SK-N-SH treated with all-trans-retinoic acid at 6 μM for 48 hours (cell line): Measurements from ENCODE around the gene PTPN7.

Source experiments
- ATAC-seq: fragments of 200-7000 bp; cut with Tn5 transposase; 3 replicates; pipeline ENCODE4 v1.9.1; 2020; ENCODE audit warnings: mild to moderate bottlenecking, moderate library complexity
- ARNTL ChIP-seq: fragments of 450-650 bp; formaldehyde crosslinking; IDR thresholded peaks from 2 replicates; pipeline ENCODE4 v1.5.0; 2020; ENCODE audit warnings: low read depth, mild to moderate bottlenecking, moderate library complexity, borderline replicate concordance
- BACH2 ChIP-seq: fragments of 250-450 bp; sonication (Bioruptor Pico); IDR thresholded peaks from 2 replicates; pipeline ENCODE4 v1.9.0; 2021; ENCODE audit warnings: mild to moderate bottlenecking, borderline replicate concordance
- CREB5 ChIP-seq: fragments of 250-450 bp; sonication (Bioruptor Pico); IDR thresholded peaks from 2 replicates; pipeline ENCODE4 v1.5.1; 2020; ENCODE audit warnings: low read depth, mild to moderate bottlenecking, moderate library complexity
- CSDC2 ChIP-seq: fragments of 250-450 bp; sonication (Bioruptor Pico); IDR thresholded peaks from 2 replicates; pipeline ENCODE4 v1.5.0; 2020; ENCODE audit warnings: mild to moderate bottlenecking, moderate library complexity
- ESRRG ChIP-seq: fragments of 250-450 bp; sonication (Bioruptor Pico); IDR thresholded peaks from 2 replicates; pipeline ENCODE4 v1.6.1; 2021; ENCODE audit warnings: mild to moderate bottlenecking
- GLIS3 ChIP-seq: fragments of 250-450 bp; sonication (Bioruptor Pico); IDR thresholded peaks from 2 replicates; pipeline ENCODE4 v1.5.0; 2020; ENCODE audit warnings: mild to moderate bottlenecking, moderate library complexity
- ISL1 ChIP-seq: fragments of 250-450 bp; sonication (Bioruptor Pico); IDR thresholded peaks from 2 replicates; pipeline ENCODE4 v2.1.2; 2022; ENCODE audit warnings: mild to moderate bottlenecking, moderate library complexity
- OSR1 ChIP-seq: fragments of 250-450 bp; sonication (Bioruptor Pico); IDR thresholded peaks from 2 replicates; pipeline ENCODE4 v1.8.0; 2022; ENCODE audit warnings: moderate library complexity, mild to moderate bottlenecking, inconsistent platforms
- PATZ1 ChIP-seq: fragments of 250-450 bp; sonication (Bioruptor Pico); IDR thresholded peaks from 2 replicates; pipeline ENCODE4 v1.8.0; 2020; ENCODE audit warnings: mild to moderate bottlenecking, moderate library complexity, borderline replicate concordance
- PPARA ChIP-seq: fragments of 250-450 bp; sonication (Bioruptor Pico); IDR thresholded peaks from 2 replicates; pipeline ENCODE4 v1.5.0; 2020; ENCODE audit warnings: mild to moderate bottlenecking, borderline replicate concordance
- SNAI2 ChIP-seq: fragments of 250-450 bp; sonication (Bioruptor Pico); IDR thresholded peaks from 2 replicates; pipeline ENCODE4 v1.5.0; 2020; ENCODE audit warnings: mild to moderate bottlenecking, moderate library complexity
- TCF4 ChIP-seq: fragments of 250-450 bp; sonication (Bioruptor Pico); IDR thresholded peaks from 2 replicates; pipeline ENCODE4 v1.8.0; 2021; ENCODE audit warnings: mild to moderate bottlenecking, moderate library complexity, borderline replicate concordance
- TOX ChIP-seq: fragments of 250-450 bp; sonication (Bioruptor Pico); IDR thresholded peaks from 2 replicates; pipeline ENCODE4 v1.8.0; 2021; ENCODE audit warnings: mild to moderate bottlenecking, moderate library complexity, borderline replicate concordance
- TSHZ2 ChIP-seq: fragments of 250-450 bp; sonication (Bioruptor Pico); IDR thresholded peaks from 2 replicates; pipeline ENCODE4 v1.5.0; 2020; ENCODE audit warnings: mild to moderate bottlenecking, moderate library complexity
- ZC3H10 ChIP-seq: fragments of 250-450 bp; sonication (Bioruptor Pico); IDR thresholded peaks from 2 replicates; pipeline ENCODE4 v1.5.1; 2021; ENCODE audit warnings: mild to moderate bottlenecking, moderate library complexity
- ZFP3 ChIP-seq: fragments of 250-450 bp; sonication (Bioruptor Pico); IDR thresholded peaks from 2 replicates; pipeline ENCODE4 v1.5.0; 2020; ENCODE audit warnings: mild to moderate bottlenecking, moderate library complexity
- ZFP30 ChIP-seq: fragments of 450-650 bp; formaldehyde crosslinking; IDR thresholded peaks from 2 replicates; pipeline ENCODE4 v1.5.0; 2022; ENCODE audit warnings: mild to moderate bottlenecking, moderate library complexity
- ZNF565 ChIP-seq: fragments of 450-650 bp; formaldehyde crosslinking; conservative IDR thresholded peaks from 2 replicates; pipeline ENCODE4 v1.5.0; 2020; ENCODE audit warnings: low read depth, mild to moderate bottlenecking, moderate library complexity
- ZNF70 ChIP-seq: fragments of 450-650 bp; formaldehyde crosslinking; IDR thresholded peaks from 2 replicates; pipeline ENCODE4 v1.5.0; 2020; ENCODE audit warnings: mild to moderate bottlenecking, moderate library complexity
- ZNF8 ChIP-seq: fragments of 450-650 bp; formaldehyde crosslinking; IDR thresholded peaks from 2 replicates; pipeline ENCODE4 v1.5.0; 2020; ENCODE audit warnings: mild to moderate bottlenecking, moderate library complexity
- TF ChIP-seq, protein P1 (sequence below): fragments of 250-450 bp; sonication (Bioruptor Pico); IDR thresholded peaks from 2 replicates; pipeline ENCODE4 v1.5.1; 2021; ENCODE audit warnings: mild to moderate bottlenecking, moderate library complexity
- TF ChIP-seq, protein P2 (sequence below): fragments of 250-450 bp; sonication (Bioruptor Pico); IDR thresholded peaks from 2 replicates; pipeline ENCODE4 v1.8.0; 2021; ENCODE audit warnings: low read depth, mild to moderate bottlenecking, moderate library complexity, borderline replicate concordance

Gene PTPN7

GRCh38 chr1:202157945-202158344 is 2.5 kb downstream of the PTPN7 start:
- ATAC-seq: no peak
- TF ChIP-seq ESRRG (CRISPR knock-in tag): no peak
- TF ChIP-seq ZC3H10 (CRISPR knock-in tag): no peak
- TF ChIP-seq TOX (CRISPR knock-in tag): no peak
- TF ChIP-seq TSHZ2 (CRISPR knock-in tag): no peak
- no peak for TF ChIP-seq BACH2 (CRISPR knock-in tag)
- no peak for TF ChIP-seq ZFP30 (CRISPR knock-in tag)
- no peak for TF ChIP-seq OSR1
- TF ChIP-seq TCF4 (CRISPR knock-in tag): no peak
- no peak for TF ChIP-seq ISL1
- TF ChIP-seq, protein P1, sequence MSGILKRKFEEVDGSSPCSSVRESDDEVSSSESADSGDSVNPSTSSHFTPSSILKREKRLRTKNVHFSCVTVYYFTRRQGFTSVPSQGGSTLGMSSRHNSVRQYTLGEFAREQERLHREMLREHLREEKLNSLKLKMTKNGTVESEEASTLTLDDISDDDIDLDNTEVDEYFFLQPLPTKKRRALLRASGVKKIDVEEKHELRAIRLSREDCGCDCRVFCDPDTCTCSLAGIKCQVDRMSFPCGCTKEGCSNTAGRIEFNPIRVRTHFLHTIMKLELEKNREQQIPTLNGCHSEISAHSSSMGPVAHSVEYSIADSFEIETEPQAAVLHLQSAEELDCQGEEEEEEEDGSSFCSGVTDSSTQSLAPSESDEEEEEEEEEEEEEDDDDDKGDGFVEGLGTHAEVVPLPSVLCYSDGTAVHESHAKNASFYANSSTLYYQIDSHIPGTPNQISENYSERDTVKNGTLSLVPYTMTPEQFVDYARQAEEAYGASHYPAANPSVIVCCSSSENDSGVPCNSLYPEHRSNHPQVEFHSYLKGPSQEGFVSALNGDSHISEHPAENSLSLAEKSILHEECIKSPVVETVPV (CRISPR knock-in tag): no peak
- no peak for TF ChIP-seq ZNF565
- no peak for TF ChIP-seq ARNTL (CRISPR knock-in tag)
- no peak for TF ChIP-seq ZFP3 (CRISPR knock-in tag)
- TF ChIP-seq, protein P2, sequence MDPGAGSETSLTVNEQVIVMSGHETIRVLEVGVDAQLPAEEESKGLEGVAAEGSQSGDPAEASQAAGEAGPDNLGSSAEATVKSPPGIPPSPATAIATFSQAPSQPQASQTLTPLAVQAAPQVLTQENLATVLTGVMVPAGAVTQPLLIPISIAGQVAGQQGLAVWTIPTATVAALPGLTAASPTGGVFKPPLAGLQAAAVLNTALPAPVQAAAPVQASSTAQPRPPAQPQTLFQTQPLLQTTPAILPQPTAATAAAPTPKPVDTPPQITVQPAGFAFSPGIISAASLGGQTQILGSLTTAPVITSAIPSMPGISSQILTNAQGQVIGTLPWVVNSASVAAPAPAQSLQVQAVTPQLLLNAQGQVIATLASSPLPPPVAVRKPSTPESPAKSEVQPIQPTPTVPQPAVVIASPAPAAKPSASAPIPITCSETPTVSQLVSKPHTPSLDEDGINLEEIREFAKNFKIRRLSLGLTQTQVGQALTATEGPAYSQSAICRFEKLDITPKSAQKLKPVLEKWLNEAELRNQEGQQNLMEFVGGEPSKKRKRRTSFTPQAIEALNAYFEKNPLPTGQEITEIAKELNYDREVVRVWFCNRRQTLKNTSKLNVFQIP (CRISPR knock-in tag): no peak

DNA sequence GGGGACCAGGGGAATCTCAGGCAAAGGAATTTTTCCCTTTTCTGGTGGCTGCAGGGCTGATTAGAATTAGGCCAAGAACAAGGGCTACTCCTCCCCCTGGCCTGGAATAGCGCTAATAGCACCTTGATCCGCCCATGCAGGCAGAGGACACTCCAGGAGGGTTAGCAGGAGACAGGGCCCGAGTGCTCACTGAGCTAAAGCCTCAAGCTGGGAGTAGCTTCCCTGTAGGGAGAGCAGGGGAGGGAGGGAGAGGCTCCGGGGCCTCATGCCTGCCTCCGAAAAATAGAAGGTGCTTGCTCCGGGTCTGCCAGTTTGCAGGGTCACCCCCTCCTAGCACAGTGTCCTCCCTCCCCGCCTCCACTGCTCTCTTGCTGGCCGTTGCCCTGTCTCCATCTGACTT is 3.8 kb downstream of the PTPN7 start:
- no peak for TF ChIP-seq ZNF70 (CRISPR knock-in tag)
- no peak for ATAC-seq

DNA sequence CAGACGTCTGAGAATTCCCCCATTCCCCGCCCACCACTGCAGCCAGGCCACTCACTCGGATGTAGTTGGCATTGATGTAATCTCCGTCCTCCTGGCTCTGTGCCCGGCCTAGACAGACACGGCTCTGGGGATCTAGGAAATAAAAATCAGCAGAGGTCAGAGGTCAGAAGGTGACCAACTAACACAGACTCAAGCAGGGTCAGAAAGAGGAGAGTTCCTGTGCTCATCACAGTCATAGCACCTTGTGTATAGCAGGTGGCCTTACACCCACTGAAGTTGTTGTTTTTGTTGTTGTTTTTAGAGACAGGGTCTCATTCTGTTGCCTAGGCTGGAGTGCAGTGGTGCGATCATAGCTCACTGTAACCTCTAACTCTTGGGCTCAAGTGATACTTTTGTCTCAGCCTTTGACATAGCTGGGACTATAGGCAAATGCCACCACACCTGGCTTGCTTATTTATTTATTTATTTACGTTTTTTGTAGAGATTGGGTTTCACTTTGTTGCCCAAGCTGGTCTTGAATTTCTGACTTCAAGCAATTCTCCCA is 4.9 kb downstream of the PTPN7 start:
- peak; percentile 69 for ATAC-seq
- TF ChIP-seq ZNF70 (CRISPR knock-in tag): no peak
- TF ChIP-seq PATZ1: no peak
- no peak for TF ChIP-seq OSR1
- no peak for TF ChIP-seq ZC3H10 (CRISPR knock-in tag)
- no peak for TF ChIP-seq ESRRG (CRISPR knock-in tag)
- no peak for TF ChIP-seq ZFP3 (CRISPR knock-in tag)
- no peak for TF ChIP-seq ZNF8 (CRISPR knock-in tag)
- TF ChIP-seq PPARA (CRISPR knock-in tag): no peak
- TF ChIP-seq TCF4 (CRISPR knock-in tag): no peak
- no peak for TF ChIP-seq CSDC2 (CRISPR knock-in tag)
- no peak for TF ChIP-seq SNAI2 (CRISPR knock-in tag)
- TF ChIP-seq CREB5 (CRISPR knock-in tag): no peak
- TF ChIP-seq, protein P2 (CRISPR knock-in tag): no peak
- no peak for TF ChIP-seq GLIS3 (CRISPR knock-in tag)
